Progenitor cell of endocrine pancreas (in vitro differentiated cells): ENCODE results near the gene LMO7. TPM values are rescaled to one million over a fixed set of nuclear protein-coding genes. Genes with fewer than 3 reads are reported as not detected.

Experiments used
- DNase-seq: peaks from one replicate; pipeline ENCODE4 v3.0.0; 2021; ENCODE audit warnings: low spot score; ENCODE audit not compliant: unreplicated experiment
- H3K27ac Mint-ChIP-seq: 2 replicates; pipeline ENCODE4 v1.8.0; 2021; ENCODE audit warnings: mild to moderate bottlenecking, moderate library complexity, mixed read lengths
- H3K27me3 Mint-ChIP-seq: 2 replicates; pipeline ENCODE4 v1.8.0; 2021; ENCODE audit warnings: mixed read lengths
- H3K36me3 Mint-ChIP-seq: 2 replicates; pipeline ENCODE4 v1.8.0; 2022; ENCODE audit warnings: mixed read lengths; ENCODE audit not compliant: insufficient read depth
- H3K4me1 Mint-ChIP-seq: 2 replicates; pipeline ENCODE4 v1.8.0; 2021; ENCODE audit warnings: low read depth, mixed read lengths
- H3K4me3 Mint-ChIP-seq: 2 replicates; pipeline ENCODE4 v1.8.0; 2021; ENCODE audit warnings: low read depth, mild to moderate bottlenecking, moderate library complexity, mixed read lengths
- H3K9me3 Mint-ChIP-seq: 2 replicates; pipeline ENCODE4 v1.8.0; 2021; ENCODE audit warnings: low read depth, mixed read lengths
- CTCF ChIP-seq: fragments of 200-600 bp; sonication (generic); IDR thresholded peaks from one replicate; pipeline ENCODE4 v1.5.0; 2021; ENCODE audit warnings: antibody characterized with exemption, mild to moderate bottlenecking; ENCODE audit not compliant: unreplicated experiment
- total RNA-seq: library from RNA; stranded (reverse); gene quantifications from 2 replicates; pipeline ENCODE4 v1.2.1, GENCODE V29; 2021

Gene LMO7
- total RNA-seq, 1 donor from 2014 or later: 15.0 TPM

- Mint-ChIP-seq H3K4me1 (peaks cover 5% of the 10 kb centered on the region), H3K36me3 (no peaks in the 10 kb centered on the region), H3K27me3 (no peaks in the 10 kb centered on the region), H3K27ac (no peak overlapping the region), H3K4me3 (no peak overlapping the region), H3K9me3 (no peaks in the 10 kb centered on the region)
- no peak for TF ChIP-seq CTCF
- DNase-seq: no peak
These were observed 224.8 kb downstream of the LMO7 start for GRCh38 chr13:75860935-75861334.

GRCh38 chr13:75861786-75862185, 225.7 kb downstream of the LMO7 start:
- TF ChIP-seq CTCF: no peak
- Mint-ChIP-seq H3K9me3 (peaks cover 2% of the 10 kb centered on the region), H3K4me3 (no peak overlapping the region), H3K36me3 (no peaks in the 10 kb centered on the region), H3K27ac (no peak overlapping the region), H3K27me3 (no peaks in the 10 kb centered on the region), H3K4me1 (peaks cover 6% of the 10 kb centered on the region)
- no peak for DNase-seq

- Mint-ChIP-seq H3K27me3 (no peaks in the 10 kb centered on the region), H3K4me1 (peaks cover 6% of the 10 kb centered on the region), H3K36me3 (no peaks in the 10 kb centered on the region), H3K4me3 (no peak overlapping the region), H3K27ac (no peak overlapping the region), H3K9me3 (peaks cover 3% of the 10 kb centered on the region)
- TF ChIP-seq CTCF: no peak
- no peak for DNase-seq
These were observed 228.6 kb downstream of the LMO7 start for GRCh38 chr13:75864718-75865117.

- H3K4me3 Mint-ChIP-seq: no peak overlapping the region
- no peaks in the 10 kb centered on the region for H3K27me3 Mint-ChIP-seq
- no peaks in the 10 kb centered on the region for H3K36me3 Mint-ChIP-seq
- peaks cover 6% of the 10 kb centered on the region for H3K4me1 Mint-ChIP-seq
- H3K9me3 Mint-ChIP-seq: peaks cover 3% of the 10 kb centered on the region
- no peak overlapping the region for H3K27ac Mint-ChIP-seq
- DNase-seq: no peak
- TF ChIP-seq CTCF: no peak
These were observed 231.4 kb downstream of the LMO7 start for GRCh38 chr13:75867379-75868117.

GRCh38 chr13:75869981-75870380, 233.9 kb downstream of the LMO7 start:
- no peak for DNase-seq
- Mint-ChIP-seq H3K9me3 (peaks cover 3% of the 10 kb centered on the region), H3K27ac (no peak overlapping the region), H3K36me3 (no peaks in the 10 kb centered on the region), H3K4me1 (peaks cover 6% of the 10 kb centered on the region), H3K27me3 (no peaks in the 10 kb centered on the region), H3K4me3 (no peak overlapping the region)
- no peak for TF ChIP-seq CTCF
